Gastrocnemius medialis (tissue), 4 donors: ENCODE measurements around the gene CD300LD. TPM values are rescaled to one million over a fixed set of nuclear protein-coding genes. Genes with fewer than 3 reads are reported as not detected.

Source experiments
- ATAC-seq, 2 donors: fragments of 150-250 bp; one replicate each; pipeline ENCODE4 v1.9.1; 2016
- DNase-seq, 2 donors: peaks; one replicate each; pipeline ENCODE4 v3.0.0-alpha.2; 2019
- H3K27ac ChIP-seq, 4 donors: fragments of 200-600 bp; sonication (generic); 1 replicate in 1 of 4; 2 replicates in 3 of 4; pipeline ENCODE4 v1.5.1; 2016 to 2018; ENCODE audit warnings: mild to moderate bottlenecking in 2 of 4, moderate library complexity in 1 of 4
- H3K27me3 ChIP-seq, 3 donors: fragments of 200-600 bp; sonication (generic) in 2 of 3; 1 replicate in 1 of 3; 2 replicates in 2 of 3; pipeline versions ENCODE4 v1.5.1 to v1.6.0; 2016 to 2019; ENCODE audit warnings: mild to moderate bottlenecking in 1 of 3, moderate library complexity in 1 of 3
- H3K36me3 ChIP-seq, 2 donors: fragments of 200-600 bp; sonication (generic) in 1 of 2; one replicate each; pipeline ENCODE4 v1.5.1; 2017 to 2018
- H3K4me1 ChIP-seq, 2 donors: fragments of 200-600 bp; sonication (generic) in 1 of 2; one replicate each; pipeline ENCODE4 v1.5.1; 2016 to 2017; ENCODE audit warnings: mild to moderate bottlenecking in 2 of 2
- H3K4me3 ChIP-seq, 4 donors: fragments of 200-600 bp; sonication (generic) in 3 of 4; 1 replicate in 1 of 4; 2 replicates in 3 of 4; pipeline ENCODE4 v1.5.1; 2016 to 2019; ENCODE audit warnings: mild to moderate bottlenecking in 2 of 4
- H3K9me3 ChIP-seq, 3 donors: fragments of 200-600 bp; sonication (generic) in 2 of 3; 1 replicate in 1 of 3; 2 replicates in 2 of 3; pipeline ENCODE4 v1.5.1; 2016 to 2019
- CTCF ChIP-seq, 5 experiments: fragments of 450-650 bp in 3 of 5; fragments of 200-600 bp in 2 of 5; sonication (generic) in 2 of 5; IDR thresholded peaks in 4 of 5; conservative IDR thresholded peaks in 1 of 5; 1 replicate in 4 of 5; 2 replicates in 1 of 5; pipeline ENCODE4 v1.5.1; 2016 to 2019; ENCODE audit warnings: antibody characterized with exemption in 5 of 5, mild to moderate bottlenecking in 3 of 5, moderate library complexity in 3 of 5
- POLR2A ChIP-seq, 2 donors: fragments of 450-650 bp; IDR thresholded peaks; one replicate each; pipeline ENCODE4 v1.6.1; 2017; ENCODE audit warnings: antibody characterized with exemption in 2 of 2, mild to moderate bottlenecking in 2 of 2, moderate library complexity in 2 of 2
- in situ Hi-C, 4 donors: fragments of 200-750 bp; cut with MboI; loops; one replicate each; pipeline versions ENCODE4 v1.15.0 to v1.8.0; 2017; ENCODE audit warnings: low sequenced_read_pairs in 4 of 4
- intact Hi-C: fragments of 100-400 bp; cut with DNase I; formaldehyde crosslinking; loops from one replicate; pipeline ENCODE4 v1.15.1; 2023; ENCODE audit warnings: low total_unique reads
- total RNA-seq, 4 donors: library from RNA; depleted of rRNA; stranded (reverse); fragments of >200 nt; gene quantifications; one replicate each; pipeline versions ENCODE4 v1.1.0 to v1.2.3, GENCODE V29; 2016

The CD300LD gene
- total RNA-seq, 4 donors from 2014 or later: not detected

GRCh38 chr17:74619077-74619673 lies 27.1 kb upstream of the CD300LD start:
- H3K4me3 ChIP-seq: no peak overlapping the region
- no peak for DNase-seq
- no peaks in the 10 kb centered on the region for H3K9me3 ChIP-seq
- H3K27ac ChIP-seq: no peak overlapping the region
- H3K27me3 ChIP-seq: peaks cover 0 to 16% (median 9%) of the 10 kb centered on the region in 3 donors
- TF ChIP-seq POLR2A (IDR thresholded peaks at IDR 0.05): no peak
- TF ChIP-seq CTCF (IDR thresholded peaks at IDR 0.05 in 4 of 5, conservative IDR thresholded peaks at IDR 0.05 in 1 of 5): no peak
- ATAC-seq: no peak
- no peaks in the 10 kb centered on the region for H3K4me1 ChIP-seq
- H3K36me3 ChIP-seq: no peaks in the 10 kb centered on the region
- in situ Hi-C loops (no loop called here), intact Hi-C loops (no loop called here)

- H3K36me3 ChIP-seq: no peaks in the 10 kb centered on the region
- H3K27me3 ChIP-seq: peaks cover 0 to 16% (median 9%) of the 10 kb centered on the region in 3 donors
- H3K9me3 ChIP-seq: no peaks in the 10 kb centered on the region
- DNase-seq (no peak), ATAC-seq (no peak)
- no peak for TF ChIP-seq CTCF (IDR thresholded peaks at IDR 0.05 in 4 of 5, conservative IDR thresholded peaks at IDR 0.05 in 1 of 5)
- TF ChIP-seq POLR2A (IDR thresholded peaks at IDR 0.05): no peak
- intact Hi-C loops (no loop called here), in situ Hi-C loops (no loop called here)
- no peak overlapping the region for H3K4me3 ChIP-seq
- H3K27ac ChIP-seq: no peak overlapping the region
- H3K4me1 ChIP-seq: no peaks in the 10 kb centered on the region
These were observed 26.4 kb upstream of the CD300LD start for GRCh38 chr17:74618451-74618850.

GRCh38 chr17:74616696-74617095 lies 24.6 kb upstream of the CD300LD start:
- Histone ChIP-seq H3K4me1 (no peaks in the 10 kb centered on the region), H3K4me3 (no peak overlapping the region), H3K9me3 (no peaks in the 10 kb centered on the region), H3K27me3 (peaks cover 0 to 16% (median 12%) of the 10 kb centered on the region in 3 donors), H3K36me3 (no peaks in the 10 kb centered on the region), H3K27ac (no peak overlapping the region)
- intact Hi-C loops (no loop called here), in situ Hi-C loops (no loop called here)
- TF ChIP-seq CTCF (IDR thresholded peaks at IDR 0.05 in 4 of 5, conservative IDR thresholded peaks at IDR 0.05 in 1 of 5) (no peak), POLR2A (IDR thresholded peaks at IDR 0.05) (no peak)
- no peak for ATAC-seq
- DNase-seq: no peak

GRCh38 chr17:74612046-74612445 lies 20.0 kb upstream of the CD300LD start:
- Histone ChIP-seq H3K27ac (no peak overlapping the region), H3K4me3 (no peak overlapping the region), H3K9me3 (no peaks in the 10 kb centered on the region), H3K27me3 (peaks cover 0 to 16% (median 16%) of the 10 kb centered on the region in 3 donors), H3K36me3 (no peaks in the 10 kb centered on the region), H3K4me1 (no peaks in the 10 kb centered on the region)
- DNase-seq (no peak), ATAC-seq (no peak)
- in situ Hi-C loops (no loop called here), intact Hi-C loops (no loop called here)
- TF ChIP-seq POLR2A (IDR thresholded peaks at IDR 0.05): no peak
- no peak for TF ChIP-seq CTCF (IDR thresholded peaks at IDR 0.05 in 4 of 5, conservative IDR thresholded peaks at IDR 0.05 in 1 of 5)

- intact Hi-C loops: no loop called here
- H3K9me3 ChIP-seq: no peaks in the 10 kb centered on the region
- no peak for ATAC-seq
These were observed 18.0 kb upstream of the CD300LD start for GRCh38 chr17:74610108-74610507.

More at GRCh38 chr17:74610108-74610507, 18.0 kb upstream of the CD300LD start:
- no peaks in the 10 kb centered on the region for H3K4me1 ChIP-seq
- H3K27me3 ChIP-seq: peaks cover 0 to 14% (median 7%) of the 10 kb centered on the region in 3 donors
- no peak overlapping the region for H3K4me3 ChIP-seq
- TF ChIP-seq CTCF (IDR thresholded peaks at IDR 0.05 in 4 of 5, conservative IDR thresholded peaks at IDR 0.05 in 1 of 5) (no peak), POLR2A (IDR thresholded peaks at IDR 0.05) (no peak)
- H3K27ac ChIP-seq: no peak overlapping the region
- DNase-seq: no peak
- no peaks in the 10 kb centered on the region for H3K36me3 ChIP-seq
- in situ Hi-C loops: no loop called here
